Bronchial epithelial cell (primary cell): Measurements from ENCODE around the gene ATP6V0A4. TPM values are rescaled to one million over a fixed set of nuclear protein-coding genes. Genes with fewer than 3 reads are reported as not detected.
"Not testable (repeated sequence)": the region's sequence is repeated elsewhere in the genome, so short reads cannot be mapped to it uniquely, and the experiment has no call there.

Experiments
- DNase-seq: peaks from one replicate; pipeline ENCODE4 v3.0.0-alpha.2; 2010; ENCODE audit warnings: low read depth
- FAIRE-seq: peaks from 2 replicates; lab custom pipeline; 2011; peaks lifted over from hg19 to GRCh38; lab: Jason Lieb, UNC
- H3K27me3 ChIP-seq: 2 replicates; pipeline ENCODE4 v1.5.1; 2011; ENCODE audit warnings: low read length; ENCODE audit not compliant: control insufficient read depth, insufficient read depth
- H3K36me3 ChIP-seq: 2 replicates; pipeline ENCODE4 v1.5.1; 2011; ENCODE audit warnings: low read length; ENCODE audit not compliant: control insufficient read depth, insufficient read depth
- H3K4me3 ChIP-seq: 2 replicates; pipeline ENCODE4 v1.5.1; 2011; ENCODE audit warnings: mild to moderate bottlenecking, low read depth, low read length, control low read depth
- CTCF ChIP-seq: IDR thresholded peaks from 2 replicates; pipeline ENCODE4 v1.5.1; 2011; ENCODE audit warnings: mild to moderate bottlenecking, moderate library complexity, low read length, control low read depth, inconsistent platforms; ENCODE audit not compliant: insufficient read depth, severe bottlenecking
- total RNA-seq: library from RNA; depleted of rRNA; stranded (reverse); fragments of >200 nt; gene quantifications from 2 replicates; pipeline ENCODE4 v1.2.1, GENCODE V29; 2014

The ATP6V0A4 gene
- total RNA-seq, 1 donor from 2014 or later: not detected

GRCh38 chr7:138801256-138801655 is 3.3 kb upstream of the ATP6V0A4 start:
- TF ChIP-seq CTCF: no peak
- Histone ChIP-seq H3K36me3 (no peaks in the 10 kb centered on the region), H3K27me3 (peaks cover 2% of the 10 kb centered on the region), H3K4me3 (no peak overlapping the region)
- DNase-seq (no peak), FAIRE-seq (no peak)

DNA sequence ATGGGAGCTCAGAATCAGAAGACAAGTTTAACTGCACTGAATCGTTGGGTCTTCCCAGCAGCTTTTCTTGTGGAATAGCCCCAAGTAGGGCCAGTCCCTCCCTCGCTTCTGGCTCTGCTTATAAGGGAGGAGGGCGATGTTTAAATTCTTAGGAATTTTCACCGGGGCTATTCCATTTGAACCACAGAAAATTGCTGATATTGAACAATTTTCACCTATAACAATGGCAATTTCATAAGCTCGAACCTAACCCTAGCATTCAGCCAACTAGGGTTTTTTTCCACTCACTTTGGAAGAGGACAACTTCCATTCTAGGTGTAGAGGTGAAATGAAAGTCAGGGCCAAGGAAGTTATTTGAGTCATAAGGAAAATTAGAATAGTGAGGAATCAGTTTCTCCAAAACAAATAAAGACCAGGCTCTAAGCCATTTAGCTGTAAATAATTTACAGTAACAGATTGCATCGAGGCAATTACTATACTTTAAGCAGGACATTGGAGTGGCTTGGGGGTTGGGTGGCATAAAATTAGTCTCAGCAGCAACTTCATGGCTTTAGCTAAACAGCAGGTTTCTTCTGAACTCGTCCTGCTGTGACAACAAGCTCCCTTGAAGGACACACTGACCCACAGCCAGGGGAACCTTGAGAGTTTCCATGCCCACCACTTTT is 1.5 kb upstream of the ATP6V0A4 start:
- H3K4me3 ChIP-seq: no peak overlapping the region
- FAIRE-seq (no peak), DNase-seq (no peak)
- TF ChIP-seq CTCF: no peak
- H3K36me3 ChIP-seq: no peaks in the 10 kb centered on the region
- H3K27me3 ChIP-seq: peaks cover 2% of the 10 kb centered on the region

GRCh38 chr7:138798836-138799235 is 840 bp upstream of the ATP6V0A4 start:
- Histone ChIP-seq H3K4me3 (no peak overlapping the region), H3K27me3 (peaks cover 2% of the 10 kb centered on the region), H3K36me3 (no peaks in the 10 kb centered on the region)
- TF ChIP-seq CTCF: no peak
- DNase-seq: no peak
- FAIRE-seq: no peak

DNA sequence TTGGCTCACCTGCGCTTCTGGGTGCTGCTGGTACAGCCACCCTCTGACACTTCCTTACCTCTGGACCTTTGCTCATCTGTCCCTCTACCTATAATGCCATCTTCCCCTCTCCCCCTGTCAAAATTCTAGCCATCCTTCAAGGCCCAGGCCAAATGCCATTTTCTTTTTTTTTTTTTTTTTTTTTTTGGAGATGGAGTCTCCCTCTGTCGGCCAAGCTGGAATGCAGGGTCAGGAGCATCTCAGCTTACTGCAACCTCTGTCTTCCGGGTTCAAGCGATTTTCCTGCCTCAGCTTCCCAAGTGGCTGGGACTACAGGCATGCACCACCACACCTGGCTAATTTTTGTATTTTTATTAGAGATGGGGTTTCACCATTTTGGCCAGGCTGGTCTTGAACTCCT is 950 bp downstream of the ATP6V0A4 start:
- not testable (repeated sequence) for FAIRE-seq, H3K4me3 ChIP-seq, H3K27me3 ChIP-seq, H3K36me3 ChIP-seq, DNase-seq

GRCh38 chr7:138796038-138796615 is 1.9 kb downstream of the ATP6V0A4 start:
- H3K4me3 ChIP-seq: no peak overlapping the region
- no peak for TF ChIP-seq CTCF
- no peaks in the 10 kb centered on the region for H3K36me3 ChIP-seq
- FAIRE-seq (no peak), DNase-seq (no peak)
- H3K27me3 ChIP-seq: peaks cover 2% of the 10 kb centered on the region

DNA sequence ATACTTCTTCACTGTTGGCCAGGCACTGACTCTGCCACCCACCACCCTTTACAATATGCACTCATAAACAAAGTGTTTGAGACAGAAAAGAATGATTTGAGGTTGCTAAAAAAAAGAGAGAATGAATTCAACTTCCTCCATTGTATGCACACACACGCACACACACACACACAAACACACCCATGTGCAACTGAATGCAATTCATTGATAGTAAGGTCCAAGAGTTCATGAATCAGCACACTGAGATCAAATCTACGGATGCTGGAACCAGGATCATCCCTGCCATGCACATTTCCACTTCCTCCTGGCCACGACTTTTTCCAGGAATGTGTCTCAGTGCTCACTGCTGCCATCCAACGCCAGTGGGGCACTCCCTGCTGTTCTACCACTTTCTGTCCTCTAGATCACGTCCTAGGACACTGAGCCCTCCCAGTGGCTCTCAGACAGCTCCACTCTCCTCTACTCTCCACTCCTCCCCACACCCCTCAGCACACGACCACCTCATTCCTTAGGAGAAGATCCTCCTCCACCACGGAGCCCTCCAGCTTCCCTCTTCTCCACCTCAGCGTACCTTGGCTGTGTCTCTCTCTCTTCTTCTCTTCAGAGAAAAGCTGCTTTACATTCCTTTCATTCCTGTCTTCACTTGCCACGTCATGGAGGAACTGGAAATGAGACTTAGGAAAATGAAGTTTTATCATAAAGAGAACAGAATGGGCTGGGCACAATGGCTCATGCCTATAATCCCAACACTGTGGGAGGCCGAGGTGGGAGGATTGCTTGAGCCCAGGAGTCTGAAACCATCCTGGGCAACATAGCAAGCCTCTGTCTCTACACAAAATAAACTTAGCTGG is 12.2 kb downstream of the ATP6V0A4 start:
- no peak for TF ChIP-seq CTCF
- DNase-seq (peak; percentile 9), FAIRE-seq (no peak)
- no peaks in the 10 kb centered on the region for H3K36me3 ChIP-seq
- H3K4me3 ChIP-seq: no peak overlapping the region
- no peaks in the 10 kb centered on the region for H3K27me3 ChIP-seq
